NCI-H128 (cell line): Measurements from ENCODE around the gene HGFAC.
A peak's percentile ranks its signal among the peaks of the same experiment; 100 is the strongest.

ENCODE experiments used
- DNase-seq: peaks from one replicate; lab custom pipeline; 2025; ENCODE audit not compliant: unreplicated experiment; lab: John Stamatoyannopoulos, UW

The HGFAC gene

DNA sequence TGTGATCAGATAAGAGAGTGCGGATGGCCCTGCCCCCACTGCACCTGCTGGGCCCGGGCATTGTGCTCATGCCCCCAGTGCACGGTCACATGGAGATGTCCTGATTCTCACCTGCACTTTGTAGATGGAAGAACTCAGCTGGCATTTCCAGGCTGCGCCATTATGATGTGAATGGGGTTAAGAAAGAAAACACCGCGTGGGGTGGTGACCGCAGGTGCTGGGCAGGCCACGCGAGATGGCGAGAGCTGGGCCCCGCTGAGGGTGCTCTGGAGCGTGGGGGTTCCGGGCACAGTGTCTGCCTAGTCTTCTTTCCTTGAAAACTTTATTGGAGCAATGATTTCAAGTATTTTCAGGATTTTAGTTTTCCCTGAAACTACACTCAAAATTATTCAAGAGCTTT, 17.8 kb upstream of the HGFAC start:
- no peak for DNase-seq

DNA sequence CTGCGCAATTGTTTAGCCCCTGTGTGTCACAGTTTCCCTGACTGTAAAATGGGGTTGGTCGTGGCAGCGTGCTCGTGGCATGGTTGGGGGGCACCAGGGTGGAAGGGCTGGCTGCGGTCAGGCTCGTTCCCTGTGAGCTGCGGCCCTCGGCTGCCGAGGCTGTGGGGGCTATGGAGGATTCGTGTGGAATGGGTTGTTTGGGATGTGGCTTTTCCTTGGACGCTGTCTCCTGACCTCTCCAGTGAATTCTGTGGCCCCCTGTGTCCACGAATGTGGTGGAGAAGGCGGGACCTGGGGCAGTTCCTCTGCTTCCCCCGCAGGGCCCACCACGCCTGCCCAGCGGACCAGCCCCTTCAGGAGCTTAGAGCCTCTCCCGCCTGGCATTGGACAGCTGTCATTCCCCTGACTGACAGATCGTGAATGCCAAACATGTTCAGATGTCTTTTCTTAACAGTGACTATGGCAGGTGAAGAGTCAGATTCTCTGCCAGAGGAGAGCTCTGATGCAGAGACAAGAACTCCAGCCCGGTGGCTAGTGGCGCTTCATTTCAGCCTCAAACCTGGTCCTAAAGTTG, 17.2 kb upstream of the HGFAC start:
- DNase-seq = no peak

DNA sequence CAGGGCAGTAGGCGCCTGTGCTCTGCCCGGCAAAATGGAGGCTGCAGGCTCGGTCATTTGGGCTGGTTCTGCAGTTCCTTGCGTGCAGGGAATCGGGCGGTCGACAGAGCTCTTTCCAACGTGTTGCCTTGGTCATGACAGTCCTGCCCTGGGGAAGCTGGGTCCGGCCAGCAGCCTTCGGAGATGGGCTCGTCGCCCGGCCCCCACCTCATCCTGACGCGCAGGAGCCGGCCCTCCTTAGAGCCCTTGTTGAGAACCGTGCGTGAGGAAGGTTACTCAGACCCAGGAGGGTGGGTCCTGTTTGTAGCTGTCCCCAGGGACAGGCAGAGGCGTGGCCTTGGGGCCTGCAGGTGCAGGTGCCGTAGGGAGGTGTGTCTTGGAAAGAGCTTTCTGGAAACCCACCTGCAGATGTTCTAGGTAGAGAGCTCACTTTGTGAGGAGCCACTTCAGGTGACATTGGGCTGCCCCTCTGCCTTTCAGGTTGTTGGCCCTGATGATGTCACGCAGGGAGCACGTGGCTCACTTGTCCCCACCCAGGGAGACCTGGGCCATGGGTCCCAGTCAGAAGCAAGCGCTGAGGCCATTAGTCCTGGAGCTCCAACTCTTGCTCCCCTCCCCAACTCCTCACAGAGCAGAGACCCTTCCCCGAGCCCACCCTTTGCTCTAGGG, 15.2 kb upstream of the HGFAC start:
- no peak for DNase-seq

DNA sequence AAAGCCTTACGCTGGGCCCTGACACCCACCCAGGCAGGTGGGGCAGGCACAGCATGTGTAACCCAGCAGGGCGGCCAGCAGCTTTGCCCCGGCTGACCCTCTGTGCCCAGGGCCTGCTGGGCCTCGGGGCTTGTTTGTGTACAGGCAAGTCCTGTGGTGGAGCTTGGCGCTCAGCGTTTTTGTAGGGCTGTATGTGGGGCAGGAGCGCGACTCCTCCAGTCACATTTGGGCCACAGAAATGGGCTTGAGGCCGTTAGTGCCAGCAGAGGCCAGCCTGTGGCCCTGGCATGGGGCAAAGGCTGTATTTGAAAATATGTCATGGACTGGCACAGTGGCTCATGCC, 14.7 kb upstream of the HGFAC start:
- no peak for DNase-seq

DNA sequence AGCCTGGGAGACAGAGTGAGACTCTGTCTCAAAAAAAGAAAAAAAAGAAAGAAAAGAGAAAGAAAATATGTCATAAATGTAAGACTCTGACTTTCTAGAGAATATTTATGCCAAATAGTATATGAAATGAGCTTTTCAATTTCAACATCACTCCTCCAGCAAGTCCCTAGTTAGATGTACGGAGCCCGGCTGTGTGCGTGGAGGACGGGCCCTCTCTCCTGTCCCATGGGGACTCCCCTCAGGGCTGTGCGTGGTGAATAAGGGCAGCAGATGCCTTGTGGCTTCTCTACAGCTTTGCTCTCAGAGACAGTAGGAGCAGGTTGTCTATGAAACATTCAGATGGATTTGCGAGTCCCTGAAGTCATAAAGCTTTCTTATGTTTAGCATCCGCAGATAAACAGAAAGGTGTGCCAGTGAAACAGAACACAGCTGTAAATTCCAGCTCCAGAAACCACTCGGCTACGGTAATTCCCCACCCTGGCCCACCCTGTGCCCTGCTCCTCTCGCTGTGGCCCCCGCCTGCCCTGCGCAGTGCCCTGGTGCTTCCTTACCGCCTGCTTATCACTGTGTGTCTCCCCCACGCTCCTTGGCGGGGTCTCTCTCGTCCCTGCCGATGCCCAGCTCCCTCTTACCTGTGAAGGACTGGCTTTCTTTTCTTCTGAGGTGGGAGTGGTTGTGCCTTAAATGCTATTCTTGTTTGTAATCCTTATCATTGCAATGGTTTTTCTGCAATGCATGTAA, 13.9 kb upstream of the HGFAC start:
- no peak for DNase-seq

DNA sequence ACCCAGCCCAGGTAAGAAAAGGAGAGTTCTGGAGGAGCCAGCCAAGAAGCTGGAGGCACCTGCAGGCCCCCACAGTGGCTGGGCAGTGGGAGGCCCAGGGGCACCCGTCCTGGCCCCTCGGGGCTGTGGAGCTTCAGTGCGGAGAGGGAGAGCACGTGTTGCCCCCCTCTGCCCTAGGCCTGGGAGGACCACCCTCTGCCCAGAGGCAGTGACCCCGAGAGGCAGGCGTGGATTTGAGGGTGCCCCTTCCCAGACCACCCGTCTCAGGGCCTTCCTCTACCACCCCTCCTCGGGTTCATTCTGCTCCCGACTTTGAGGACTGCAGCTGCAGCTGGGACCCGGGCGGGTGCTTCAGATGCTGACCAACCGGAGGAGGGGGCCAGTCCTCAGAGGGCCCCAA, 12.1 kb upstream of the HGFAC start:
- DNase-seq = no peak

DNA sequence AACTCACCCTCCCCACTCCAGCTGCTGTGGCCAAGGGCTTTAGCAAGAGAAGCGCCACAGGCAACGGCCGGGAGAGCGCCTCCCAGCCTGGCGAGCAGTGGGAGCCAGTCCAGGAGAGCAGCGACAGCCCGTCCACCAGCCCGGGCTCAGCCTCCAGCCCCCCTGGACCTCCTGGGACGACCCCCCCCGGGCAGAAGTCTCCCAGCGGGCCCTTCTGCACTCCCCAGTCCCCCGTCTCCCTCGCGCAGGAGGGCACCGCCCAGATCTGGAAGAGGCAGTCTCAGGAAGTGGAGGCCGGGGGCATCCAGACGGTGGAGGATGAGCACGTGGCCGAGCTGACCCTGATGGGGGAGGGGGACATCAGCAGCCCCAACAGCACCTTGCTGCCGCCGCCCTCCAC, 11.2 kb upstream of the HGFAC start:
- no peak for DNase-seq

DNA sequence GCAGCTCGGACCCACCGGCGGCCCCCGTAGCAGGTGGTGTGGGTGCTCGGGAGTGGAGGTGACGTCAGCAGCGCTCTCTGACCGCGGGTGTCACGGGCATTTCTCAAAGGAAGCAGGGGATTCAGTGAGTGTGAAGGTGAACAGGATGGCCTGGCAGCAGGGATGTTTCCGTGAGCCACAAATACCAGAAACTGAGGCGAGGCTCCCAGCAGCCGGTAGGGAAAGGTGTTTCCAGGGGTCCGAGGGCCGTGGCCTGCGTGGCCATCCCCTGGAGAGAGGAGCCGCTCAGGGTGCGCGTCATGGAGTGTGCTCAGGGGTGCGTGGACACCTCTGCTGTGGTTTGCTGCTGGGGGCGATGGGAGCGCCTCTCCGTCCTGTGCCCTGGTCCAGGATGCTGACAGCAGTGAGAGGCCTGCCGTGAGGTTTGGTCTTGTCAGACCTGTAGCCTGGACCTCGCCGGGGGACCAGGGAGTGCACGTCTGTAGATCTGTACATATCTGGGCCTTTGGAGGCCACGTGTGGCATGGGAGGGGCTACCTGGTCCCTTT, 10.2 kb upstream of the HGFAC start:
- DNase-seq = no peak

DNA sequence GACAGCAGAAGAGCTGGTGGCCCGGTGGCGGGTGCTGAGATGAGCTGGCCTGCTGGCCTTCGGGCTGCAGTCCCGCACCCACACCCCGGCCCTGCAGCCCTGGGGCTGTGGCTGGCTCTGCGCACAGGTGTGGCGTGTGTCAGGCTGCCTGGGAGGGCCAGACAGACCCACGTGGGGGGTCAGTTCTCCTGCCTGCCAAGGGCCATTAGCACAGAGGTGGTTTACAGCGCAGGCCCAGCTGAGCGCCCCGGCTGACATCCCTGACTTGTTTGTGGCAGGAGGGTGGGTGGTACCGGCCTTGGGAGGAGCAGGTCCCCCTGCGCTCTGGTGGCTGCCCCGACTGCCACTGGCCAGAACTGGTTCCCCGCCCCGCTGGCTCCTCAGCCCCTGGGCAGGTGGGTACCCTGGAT, 9.4 kb upstream of the HGFAC start:
- no peak for DNase-seq

DNA sequence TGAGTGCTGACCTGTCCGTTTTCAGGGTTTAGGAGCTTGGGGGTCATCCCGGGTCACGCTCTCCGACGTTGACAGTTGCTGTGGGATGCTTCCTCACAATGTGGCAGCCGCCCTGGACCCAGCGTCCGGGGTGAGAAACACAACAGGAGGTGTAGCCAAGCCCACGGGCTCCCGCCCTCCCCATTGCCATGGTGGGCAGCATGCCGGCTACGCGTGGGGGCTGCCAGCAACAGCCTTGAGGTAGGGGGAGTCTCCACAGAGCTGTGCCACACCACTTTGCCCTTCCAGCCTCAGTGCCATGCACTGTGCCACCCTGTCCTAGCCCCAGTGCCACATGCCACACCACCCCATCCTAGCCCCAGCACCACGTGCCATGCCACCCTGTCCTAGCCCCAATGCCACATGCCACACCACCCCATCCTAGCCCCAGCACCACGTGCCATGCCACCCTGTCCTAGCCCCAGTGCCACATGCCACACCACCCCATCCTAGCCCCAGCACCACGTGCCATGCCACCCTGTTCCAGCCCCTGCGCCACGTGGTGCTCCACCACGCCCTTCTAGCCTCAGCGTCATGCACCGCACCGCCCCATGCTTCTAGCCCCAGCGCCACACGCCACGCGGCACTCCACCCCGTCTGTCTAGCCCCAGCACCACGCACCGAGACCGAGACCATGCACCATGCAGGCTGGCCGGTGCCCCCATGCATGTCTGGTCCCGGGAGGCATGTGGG, 8.5 kb upstream of the HGFAC start:
- DNase-seq = no peak

DNA sequence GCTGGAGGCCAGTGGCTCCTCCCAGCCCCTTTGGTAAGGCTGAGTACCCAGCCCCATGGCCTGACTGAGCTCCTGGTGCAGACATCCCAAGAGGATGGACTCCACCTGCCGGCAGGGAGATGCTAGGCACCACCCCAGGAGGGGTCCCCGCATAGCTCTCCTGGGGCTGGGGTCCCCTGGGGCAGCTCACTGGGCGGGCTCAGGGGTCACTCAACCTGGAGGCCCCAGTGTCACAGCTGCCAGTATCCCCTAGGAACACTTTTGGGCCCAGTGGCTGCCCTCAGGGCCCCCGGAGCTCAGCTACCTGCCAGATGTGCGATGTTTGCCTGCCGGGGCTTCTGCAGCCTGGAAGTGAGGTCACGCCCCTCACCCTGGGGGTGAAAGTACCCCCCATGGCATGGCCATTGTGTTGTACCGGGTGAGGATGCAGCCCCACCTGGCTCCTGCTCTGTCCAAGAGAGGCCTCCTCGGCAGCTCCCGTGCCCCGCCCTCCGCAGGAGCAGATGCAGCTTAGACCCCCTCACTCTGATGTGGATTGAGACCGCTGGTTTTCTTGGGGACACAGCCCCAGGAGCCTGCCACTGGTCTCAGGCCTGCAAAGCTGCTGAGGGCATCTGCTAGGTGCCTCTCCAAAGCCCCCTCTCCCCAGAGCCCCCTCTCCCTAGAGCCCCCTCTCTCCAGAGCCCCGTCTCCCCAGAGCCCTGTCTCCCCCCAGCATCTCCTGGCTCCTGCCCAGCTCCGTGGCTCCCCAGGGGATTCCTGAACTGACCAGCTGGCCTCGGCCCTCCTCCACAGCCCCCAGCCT, 6.7 kb upstream of the HGFAC start:
- DNase-seq = no peak

DNA sequence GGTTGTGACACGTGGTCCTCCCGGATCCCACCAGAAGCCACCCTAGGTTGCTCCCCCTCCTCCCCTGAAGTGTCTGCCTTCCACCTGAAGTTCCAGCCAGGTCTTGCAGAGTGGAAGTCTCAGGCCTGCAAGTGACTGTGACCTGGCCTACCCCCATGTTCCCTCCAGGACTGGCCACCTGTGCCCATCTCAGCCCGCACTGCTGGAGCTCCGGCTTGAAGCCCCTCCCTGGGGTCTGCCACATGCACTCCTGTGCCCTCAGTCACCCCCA, 6.1 kb upstream of the HGFAC start:
- no peak for DNase-seq

DNA sequence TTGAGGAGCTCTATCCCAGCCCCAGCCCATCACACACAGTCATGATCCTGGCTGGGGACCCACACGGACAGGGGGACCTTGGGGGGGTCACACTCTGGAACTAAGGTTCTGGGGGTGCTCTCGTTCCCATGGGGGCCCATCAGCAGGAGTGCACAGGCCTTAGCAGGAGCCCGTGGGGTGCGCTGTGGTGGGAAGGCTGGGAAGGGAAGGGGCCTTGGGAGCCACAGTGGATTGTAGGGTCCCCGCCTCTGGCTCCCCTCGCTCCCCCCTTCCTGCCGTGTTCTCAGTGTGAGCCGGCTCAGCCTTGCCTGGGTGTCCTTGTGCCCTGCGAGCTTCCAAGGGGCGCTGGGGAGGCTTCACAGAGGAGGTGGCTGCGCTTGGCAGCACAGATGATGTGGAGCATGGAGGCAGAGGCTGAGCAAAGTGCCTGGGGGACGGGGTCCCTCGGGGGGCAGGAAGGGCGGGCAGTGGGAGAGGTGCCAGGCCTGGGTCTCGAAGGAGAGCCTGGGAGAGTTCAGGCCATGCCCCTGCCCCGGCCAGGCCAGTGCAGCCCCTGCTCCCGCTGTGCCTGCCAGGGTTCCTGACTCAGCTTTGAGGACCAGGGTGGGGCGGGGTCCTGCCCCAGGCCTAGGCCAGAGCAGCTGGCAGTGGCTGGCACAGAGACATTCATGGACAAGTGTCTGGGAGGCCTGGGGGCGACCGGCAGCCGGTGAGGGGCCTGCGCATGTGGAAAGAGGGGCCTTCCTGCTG, 5.5 kb upstream of the HGFAC start:
- no peak for DNase-seq

DNA sequence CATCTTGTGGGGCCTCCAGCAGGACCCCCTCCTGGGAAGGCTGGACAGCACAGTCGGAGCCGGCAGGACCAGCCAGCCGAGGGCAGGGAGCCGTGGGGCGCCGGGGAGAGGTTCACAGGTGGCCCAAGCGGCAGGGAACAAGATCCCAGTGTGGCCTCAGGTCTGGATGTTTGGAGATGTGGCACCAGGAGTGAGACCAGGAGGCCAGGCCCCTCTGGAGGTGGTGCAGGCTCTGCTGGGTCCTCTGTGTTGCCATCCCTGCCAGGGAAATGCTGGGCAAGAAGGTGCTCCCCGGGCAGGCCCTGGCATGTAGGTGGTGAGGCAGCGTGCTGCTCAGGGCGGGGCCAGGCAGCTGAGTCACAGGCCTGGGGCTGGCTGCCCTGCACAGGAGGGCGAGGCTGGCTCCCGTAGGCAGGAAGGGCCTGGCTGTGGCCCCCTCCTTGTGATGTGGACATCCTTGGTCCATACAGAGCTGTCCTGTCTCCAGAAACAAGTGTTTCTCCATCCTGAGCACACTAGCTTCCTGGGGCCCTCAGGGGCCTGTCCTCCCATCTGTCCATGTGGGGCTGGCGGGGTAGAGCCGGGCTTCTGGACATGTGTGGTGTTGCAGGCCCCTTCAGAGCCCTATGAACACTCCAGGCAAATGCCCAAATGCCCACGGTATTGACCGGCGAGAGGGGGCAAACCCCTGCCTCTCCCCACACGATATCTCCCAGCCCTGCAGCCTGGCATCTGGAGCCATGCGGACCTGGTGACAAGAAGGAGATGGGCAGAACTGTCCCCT, 4.8 kb upstream of the HGFAC start:
- peak; percentile 1 for DNase-seq

DNA sequence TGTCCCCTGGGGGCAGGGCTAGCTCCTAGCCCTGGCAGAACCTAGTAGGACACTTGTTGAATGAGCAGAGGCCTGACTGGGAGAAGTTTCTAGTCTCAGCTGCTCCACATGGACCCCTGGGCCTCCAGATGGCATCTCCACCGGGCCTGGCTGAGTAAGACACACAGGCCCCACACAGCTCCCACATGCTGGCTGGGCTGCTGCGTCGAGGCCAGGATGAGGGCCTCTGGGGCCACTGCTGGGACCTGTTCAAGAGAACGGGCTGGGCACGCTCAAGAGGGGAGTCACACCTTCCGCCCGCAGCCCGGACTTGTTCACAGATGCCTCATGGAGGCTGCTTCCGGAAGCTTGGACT, 4.2 kb upstream of the HGFAC start:
- no peak for DNase-seq

DNA sequence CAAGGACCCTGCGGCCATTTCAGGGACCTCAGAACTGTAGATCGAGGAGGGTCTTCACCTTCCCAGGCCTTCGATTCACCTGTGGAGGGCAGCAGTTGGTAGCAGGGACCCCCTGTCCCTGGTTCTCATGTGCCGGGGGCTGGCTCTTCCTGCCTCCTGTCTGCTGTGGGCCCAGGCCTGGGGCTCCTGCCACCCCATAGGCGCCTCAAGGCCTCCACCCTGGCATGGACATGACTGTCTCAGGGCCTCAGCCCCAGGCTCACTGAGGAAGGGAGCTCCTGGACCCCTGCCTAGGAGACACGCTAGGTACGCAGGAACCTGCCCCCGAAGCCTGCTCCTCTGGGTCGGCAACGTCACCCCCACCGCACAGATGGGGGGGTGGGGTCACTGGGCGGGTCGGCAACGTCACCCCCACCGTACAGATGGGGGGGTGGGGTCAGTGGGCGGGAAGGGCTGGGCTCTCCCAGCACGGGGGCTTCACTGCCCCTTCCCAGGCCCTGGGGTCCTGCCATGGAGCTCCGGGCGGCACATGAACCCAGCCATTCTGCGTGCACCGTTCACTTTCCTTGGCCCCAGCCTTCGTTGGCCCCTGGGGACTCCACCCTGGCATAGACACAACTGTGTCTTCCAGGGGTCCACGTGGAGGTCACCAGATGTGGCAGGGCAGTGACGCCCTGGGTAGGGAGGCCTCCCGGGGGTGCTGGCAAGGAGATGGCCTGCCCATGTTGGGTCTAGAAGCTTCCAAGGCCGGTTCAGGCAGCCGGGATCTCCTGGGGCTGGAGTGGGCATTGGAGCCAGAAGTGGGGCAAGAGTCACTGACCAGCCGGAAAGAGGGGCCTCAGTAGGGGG, 3.5 kb upstream of the HGFAC start:
- DNase-seq = no peak

DNA sequence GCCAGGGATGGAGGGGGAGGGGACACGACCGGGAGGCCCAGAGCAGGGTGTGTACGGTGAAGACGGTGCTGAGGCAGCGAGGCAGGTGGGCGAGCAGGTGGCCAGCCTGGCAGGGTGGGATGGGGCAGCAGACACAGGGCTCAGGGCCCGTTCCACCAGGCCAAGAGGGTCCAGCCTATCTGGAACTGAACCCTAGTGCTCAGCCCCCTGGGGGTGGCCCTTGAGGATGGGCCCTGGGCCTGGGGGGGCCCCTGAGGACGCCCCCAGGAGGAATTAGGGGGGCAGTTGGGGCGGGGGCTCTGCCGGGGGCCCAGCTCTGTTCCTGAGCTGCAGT, 3.0 kb upstream of the HGFAC start:
- DNase-seq = no peak

DNA sequence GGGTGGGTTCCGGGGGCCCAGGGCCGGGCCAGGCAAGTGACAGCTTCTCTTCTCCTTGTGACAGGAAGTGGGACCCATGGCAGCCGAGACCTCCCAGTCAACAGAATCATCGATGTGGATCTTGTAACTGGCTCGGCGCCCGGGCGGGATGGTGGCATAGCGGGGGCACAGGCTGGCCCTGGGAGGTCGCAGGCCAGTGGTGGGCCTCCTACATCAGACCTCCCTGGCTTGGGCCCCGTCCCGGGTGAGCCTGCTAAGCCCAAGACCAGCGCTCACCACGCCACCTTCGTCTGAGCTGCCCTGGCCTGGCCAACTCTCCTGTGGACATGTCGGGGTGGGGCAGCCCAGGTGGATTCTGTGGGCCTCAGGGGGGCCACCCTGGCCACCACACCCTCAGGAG, 2.4 kb upstream of the HGFAC start:
- DNase-seq = no peak

DNA sequence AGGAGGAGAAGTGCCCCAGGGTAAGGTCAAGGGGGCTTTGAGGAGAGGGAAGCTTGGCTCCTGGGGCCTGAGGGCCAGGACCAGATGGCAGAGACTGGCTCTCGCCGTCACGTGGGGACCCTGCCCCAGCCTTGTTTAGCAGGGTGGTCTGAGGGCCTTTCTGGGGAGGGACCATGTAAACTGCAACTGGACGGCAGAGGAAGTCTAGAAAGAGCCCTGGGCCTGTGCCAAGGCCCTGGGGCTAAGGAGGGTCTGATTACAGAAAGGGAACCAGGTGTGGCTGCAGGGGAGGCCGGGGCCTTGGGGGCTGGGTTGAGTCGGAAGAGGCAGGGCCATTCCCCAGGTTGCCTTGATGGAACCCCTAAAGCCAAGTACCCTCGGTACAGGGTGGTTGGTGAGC, 1.8 kb upstream of the HGFAC start:
- DNase-seq = no peak
